ENCODE data around the gene DPH3.

Gene DPH3

DNA sequence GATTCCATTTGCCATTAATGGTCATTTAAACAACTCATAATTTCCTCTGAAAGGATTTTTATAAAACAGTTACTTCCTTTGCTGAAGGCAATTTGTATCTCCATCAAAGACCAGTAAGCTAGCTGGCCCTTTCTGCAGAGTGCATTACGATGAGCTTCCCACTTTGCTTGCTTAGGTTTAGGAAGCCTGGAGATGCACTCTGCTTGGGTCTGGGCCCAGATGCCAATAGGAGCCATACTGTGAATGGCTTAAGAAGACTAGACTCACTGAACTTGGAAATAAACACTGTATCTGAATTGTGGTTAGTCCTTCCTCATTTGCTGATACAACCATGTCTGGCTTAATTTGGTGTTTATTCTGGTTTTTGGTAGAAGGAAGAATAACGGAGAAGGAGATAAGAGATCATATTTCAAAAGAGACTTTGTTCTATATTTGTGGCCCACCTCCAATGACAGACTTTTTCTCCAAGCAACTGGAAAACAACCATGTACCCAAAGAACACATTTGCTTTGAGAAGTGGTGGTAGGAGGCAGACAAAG, 38.4 kb upstream of the DPH3 start:
- no peak for TF ChIP-seq SIN3A (IDR thresholded peaks at IDR 0.05; ENCODE audit: borderline replicate concordance, insufficient read depth, low read length)
- no peak for TF ChIP-seq POLR2AphosphoS5 (IDR thresholded peaks at IDR 0.05; ENCODE audit: low read depth, low read length)
- no peak for TF ChIP-seq FOXP2 (optimal IDR thresholded peaks at IDR 0.05; ENCODE audit: borderline replicate concordance, extremely low read depth, extremely low read length, insufficient read depth)
- TF ChIP-seq, protein P1, sequence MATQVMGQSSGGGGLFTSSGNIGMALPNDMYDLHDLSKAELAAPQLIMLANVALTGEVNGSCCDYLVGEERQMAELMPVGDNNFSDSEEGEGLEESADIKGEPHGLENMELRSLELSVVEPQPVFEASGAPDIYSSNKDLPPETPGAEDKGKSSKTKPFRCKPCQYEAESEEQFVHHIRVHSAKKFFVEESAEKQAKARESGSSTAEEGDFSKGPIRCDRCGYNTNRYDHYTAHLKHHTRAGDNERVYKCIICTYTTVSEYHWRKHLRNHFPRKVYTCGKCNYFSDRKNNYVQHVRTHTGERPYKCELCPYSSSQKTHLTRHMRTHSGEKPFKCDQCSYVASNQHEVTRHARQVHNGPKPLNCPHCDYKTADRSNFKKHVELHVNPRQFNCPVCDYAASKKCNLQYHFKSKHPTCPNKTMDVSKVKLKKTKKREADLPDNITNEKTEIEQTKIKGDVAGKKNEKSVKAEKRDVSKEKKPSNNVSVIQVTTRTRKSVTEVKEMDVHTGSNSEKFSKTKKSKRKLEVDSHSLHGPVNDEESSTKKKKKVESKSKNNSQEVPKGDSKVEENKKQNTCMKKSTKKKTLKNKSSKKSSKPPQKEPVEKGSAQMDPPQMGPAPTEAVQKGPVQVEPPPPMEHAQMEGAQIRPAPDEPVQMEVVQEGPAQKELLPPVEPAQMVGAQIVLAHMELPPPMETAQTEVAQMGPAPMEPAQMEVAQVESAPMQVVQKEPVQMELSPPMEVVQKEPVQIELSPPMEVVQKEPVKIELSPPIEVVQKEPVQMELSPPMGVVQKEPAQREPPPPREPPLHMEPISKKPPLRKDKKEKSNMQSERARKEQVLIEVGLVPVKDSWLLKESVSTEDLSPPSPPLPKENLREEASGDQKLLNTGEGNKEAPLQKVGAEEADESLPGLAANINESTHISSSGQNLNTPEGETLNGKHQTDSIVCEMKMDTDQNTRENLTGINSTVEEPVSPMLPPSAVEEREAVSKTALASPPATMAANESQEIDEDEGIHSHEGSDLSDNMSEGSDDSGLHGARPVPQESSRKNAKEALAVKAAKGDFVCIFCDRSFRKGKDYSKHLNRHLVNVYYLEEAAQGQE (IDR thresholded peaks at IDR 0.05; ENCODE audit: insufficient read depth in 1 of 2, low read depth in 2 of 2, low read length in 2 of 2), result no peak
- no peak for TF ChIP-seq TAF1 (IDR thresholded peaks at IDR 0.05; ENCODE audit: borderline replicate concordance, insufficient read depth, low read length)

DNA sequence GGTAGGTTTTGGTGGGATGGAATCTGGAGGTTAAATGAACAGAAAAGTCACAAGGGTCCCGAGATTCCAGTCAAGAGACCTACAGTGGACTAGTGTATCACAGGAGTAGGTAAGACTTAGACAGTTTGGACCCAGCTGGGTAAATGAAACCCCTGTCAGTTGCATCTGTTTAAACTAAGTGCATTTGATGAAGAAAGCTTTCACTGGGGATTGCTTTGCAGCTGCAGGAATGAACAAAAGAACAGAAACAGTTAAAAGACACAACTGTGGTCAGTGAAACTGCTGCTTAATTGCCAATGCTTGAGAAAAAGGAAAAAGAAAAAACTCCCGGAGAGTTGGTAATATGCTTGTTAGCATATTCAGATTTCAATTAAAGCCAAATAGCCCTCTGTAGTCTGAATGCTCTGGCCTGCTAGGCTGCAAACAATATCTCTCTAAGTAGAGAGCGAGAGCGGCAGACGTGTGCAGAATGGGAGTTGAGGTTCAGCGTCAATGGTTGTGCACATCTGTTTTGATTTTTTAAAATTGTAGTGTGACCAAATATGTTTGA, 37.4 kb upstream of the DPH3 start:
- TF ChIP-seq, protein P1 (IDR thresholded peaks at IDR 0.05; ENCODE audit: insufficient read depth in 1 of 2, low read depth in 2 of 2, low read length in 2 of 2), result no peak
- no peak for TF ChIP-seq POLR2AphosphoS5 (IDR thresholded peaks at IDR 0.05; ENCODE audit: low read depth, low read length)
- TF ChIP-seq TAF1 (IDR thresholded peaks at IDR 0.05; ENCODE audit: borderline replicate concordance, insufficient read depth, low read length), result no peak
- TF ChIP-seq SIN3A (IDR thresholded peaks at IDR 0.05; ENCODE audit: borderline replicate concordance, insufficient read depth, low read length), result no peak
- no peak for TF ChIP-seq FOXP2 (optimal IDR thresholded peaks at IDR 0.05; ENCODE audit: borderline replicate concordance, extremely low read depth, extremely low read length, insufficient read depth)

DNA sequence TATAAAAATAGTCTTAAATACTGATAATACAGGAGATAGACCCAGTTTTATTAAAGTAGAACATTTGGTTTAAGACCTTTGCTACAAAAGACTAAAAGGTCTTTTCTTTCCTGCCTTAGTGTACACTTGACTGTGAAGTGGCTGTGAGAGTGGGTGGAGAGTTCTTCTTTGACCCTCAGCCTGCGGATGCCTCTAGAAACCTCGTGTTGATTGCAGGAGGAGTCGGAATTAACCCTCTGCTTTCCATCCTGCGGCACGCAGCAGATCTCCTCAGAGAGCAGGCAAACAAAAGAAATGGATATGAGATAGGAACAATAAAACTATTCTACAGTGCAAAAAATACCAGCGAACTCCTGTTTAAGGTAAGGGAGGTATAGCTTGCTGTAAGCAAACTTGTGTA, 36.8 kb upstream of the DPH3 start:
- TF ChIP-seq FOXP2 (optimal IDR thresholded peaks at IDR 0.05; ENCODE audit: borderline replicate concordance, extremely low read depth, extremely low read length, insufficient read depth), result no peak
- no peak for TF ChIP-seq POLR2AphosphoS5 (IDR thresholded peaks at IDR 0.05; ENCODE audit: low read depth, low read length)
- TF ChIP-seq, protein P1 (IDR thresholded peaks at IDR 0.05; ENCODE audit: insufficient read depth in 1 of 2, low read depth in 2 of 2, low read length in 2 of 2), result no peak
- TF ChIP-seq TAF1 (IDR thresholded peaks at IDR 0.05; ENCODE audit: borderline replicate concordance, insufficient read depth, low read length), result no peak
- no peak for TF ChIP-seq SIN3A (IDR thresholded peaks at IDR 0.05; ENCODE audit: borderline replicate concordance, insufficient read depth, low read length)

DNA sequence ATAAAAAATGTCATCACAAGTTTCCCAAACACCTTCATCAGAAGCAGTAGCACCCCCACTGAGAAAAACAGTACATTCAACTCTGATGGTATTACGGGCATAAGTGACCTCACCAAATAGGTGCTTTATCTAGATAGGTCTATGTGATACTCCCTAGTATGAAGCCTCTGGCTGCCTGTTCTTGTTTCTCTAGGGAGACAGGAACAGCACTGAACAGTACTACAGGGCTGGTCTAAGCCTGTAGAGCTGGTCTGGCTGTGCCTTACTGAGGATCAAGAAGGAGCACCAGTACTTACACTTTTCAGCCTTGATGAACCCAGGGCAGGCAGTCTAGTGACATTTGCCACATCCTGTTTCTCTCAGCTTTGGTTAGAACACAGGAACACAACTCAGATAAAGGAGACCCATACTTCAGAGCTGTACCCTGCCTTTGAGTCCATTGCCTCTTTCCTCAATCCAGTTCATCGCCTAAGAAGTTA, 36.2 kb upstream of the DPH3 start:
- TF ChIP-seq, protein P1 (IDR thresholded peaks at IDR 0.05; ENCODE audit: insufficient read depth in 1 of 2, low read depth in 2 of 2, low read length in 2 of 2), result no peak
- TF ChIP-seq FOXP2 (optimal IDR thresholded peaks at IDR 0.05; ENCODE audit: borderline replicate concordance, extremely low read depth, extremely low read length, insufficient read depth) (no peak), POLR2AphosphoS5 (IDR thresholded peaks at IDR 0.05; ENCODE audit: low read depth, low read length) (no peak), SIN3A (IDR thresholded peaks at IDR 0.05; ENCODE audit: borderline replicate concordance, insufficient read depth, low read length) (no peak), TAF1 (IDR thresholded peaks at IDR 0.05; ENCODE audit: borderline replicate concordance, insufficient read depth, low read length) (no peak)
